Gastrocnemius medialis (tissue), 4 donors: ENCODE results near the gene RMDN2. TPM values are rescaled to one million over a fixed set of nuclear protein-coding genes. Genes with fewer than 3 reads are reported as not detected.

Experiments used
- ATAC-seq, 2 donors: fragments of 150-250 bp; one replicate each; pipeline ENCODE4 v1.9.1; 2016
- DNase-seq, 2 donors: peaks; one replicate each; pipeline ENCODE4 v3.0.0-alpha.2; 2019
- H3K27ac ChIP-seq, 4 donors: fragments of 200-600 bp; sonication (generic); 1 replicate in 1 of 4; 2 replicates in 3 of 4; pipeline ENCODE4 v1.5.1; 2016 to 2018; ENCODE audit warnings: mild to moderate bottlenecking in 2 of 4, moderate library complexity in 1 of 4
- H3K27me3 ChIP-seq, 3 donors: fragments of 200-600 bp; sonication (generic) in 2 of 3; 1 replicate in 1 of 3; 2 replicates in 2 of 3; pipeline versions ENCODE4 v1.5.1 to v1.6.0; 2016 to 2019; ENCODE audit warnings: mild to moderate bottlenecking in 1 of 3, moderate library complexity in 1 of 3
- H3K36me3 ChIP-seq, 2 donors: fragments of 200-600 bp; sonication (generic) in 1 of 2; one replicate each; pipeline ENCODE4 v1.5.1; 2017 to 2018
- H3K4me1 ChIP-seq, 2 donors: fragments of 200-600 bp; sonication (generic) in 1 of 2; one replicate each; pipeline ENCODE4 v1.5.1; 2016 to 2017; ENCODE audit warnings: mild to moderate bottlenecking in 2 of 2
- H3K4me3 ChIP-seq, 4 donors: fragments of 200-600 bp; sonication (generic) in 3 of 4; 1 replicate in 1 of 4; 2 replicates in 3 of 4; pipeline ENCODE4 v1.5.1; 2016 to 2019; ENCODE audit warnings: mild to moderate bottlenecking in 2 of 4
- H3K9me3 ChIP-seq, 3 donors: fragments of 200-600 bp; sonication (generic) in 2 of 3; 1 replicate in 1 of 3; 2 replicates in 2 of 3; pipeline ENCODE4 v1.5.1; 2016 to 2019
- CTCF ChIP-seq, 5 experiments: fragments of 450-650 bp in 3 of 5; fragments of 200-600 bp in 2 of 5; sonication (generic) in 2 of 5; IDR thresholded peaks in 4 of 5; conservative IDR thresholded peaks in 1 of 5; 1 replicate in 4 of 5; 2 replicates in 1 of 5; pipeline ENCODE4 v1.5.1; 2016 to 2019; ENCODE audit warnings: antibody characterized with exemption in 5 of 5, mild to moderate bottlenecking in 3 of 5, moderate library complexity in 3 of 5
- POLR2A ChIP-seq, 2 donors: fragments of 450-650 bp; IDR thresholded peaks; one replicate each; pipeline ENCODE4 v1.6.1; 2017; ENCODE audit warnings: antibody characterized with exemption in 2 of 2, mild to moderate bottlenecking in 2 of 2, moderate library complexity in 2 of 2
- in situ Hi-C, 4 donors: fragments of 200-750 bp; cut with MboI; loops; one replicate each; pipeline versions ENCODE4 v1.15.0 to v1.8.0; 2017; ENCODE audit warnings: low sequenced_read_pairs in 4 of 4
- intact Hi-C: fragments of 100-400 bp; cut with DNase I; formaldehyde crosslinking; loops from one replicate; pipeline ENCODE4 v1.15.1; 2023; ENCODE audit warnings: low total_unique reads
- total RNA-seq, 4 donors: library from RNA; depleted of rRNA; stranded (reverse); fragments of >200 nt; gene quantifications; one replicate each; pipeline versions ENCODE4 v1.1.0 to v1.2.3, GENCODE V29; 2016

RMDN2 gene
- total RNA-seq, 4 donors from 2014 or later = 2.7 to 6.3 (median 3.3) TPM

- in situ Hi-C loops (loop anchor here in 2 of 4 donors (5.0 kb wide), 1 partner anchor 289 kb away; no protein-coding TSS in a partner anchor), intact Hi-C loops (loop anchor here (5.0 to 10.0 kb wide), 2 partner anchors 94 to 131 kb away; partner anchors contain the start of gene CYP1B1)
- Histone ChIP-seq H3K4me3 (no peak overlapping the region), H3K27ac (no peak overlapping the region), H3K36me3 (no peaks in the 10 kb centered on the region), H3K9me3 (no peaks in the 10 kb centered on the region), H3K27me3 (no peaks in the 10 kb centered on the region), H3K4me1 (peaks cover 0 to 7% of the 10 kb centered on the region in 2 donors)
- DNase-seq = no peak
- TF ChIP-seq CTCF (IDR thresholded peaks at IDR 0.05 in 4 of 5, conservative IDR thresholded peaks at IDR 0.05 in 1 of 5) (no peak), POLR2A (IDR thresholded peaks at IDR 0.05) (no peak)
- no peak for ATAC-seq
These were observed 58.6 kb downstream of the RMDN2 start for GRCh38 chr2:37983719-37984118.

- no peaks in the 10 kb centered on the region for H3K9me3 ChIP-seq
- TF ChIP-seq POLR2A (IDR thresholded peaks at IDR 0.05) (no peak), CTCF (IDR thresholded peaks at IDR 0.05 in 4 of 5, conservative IDR thresholded peaks at IDR 0.05 in 1 of 5) (no peak)
- ATAC-seq (no peak), DNase-seq (no peak)
- intact Hi-C loops (loop anchor here (5.0 to 10.0 kb wide), 2 partner anchors 93 to 131 kb away; partner anchors contain the start of gene CYP1B1), in situ Hi-C loops (loop anchor here in 2 of 4 donors (5.0 kb wide), 1 partner anchor 288 kb away; no protein-coding TSS in a partner anchor)
- no peaks in the 10 kb centered on the region for H3K27me3 ChIP-seq
- peaks cover 0 to 7% of the 10 kb centered on the region in 2 donors for H3K4me1 ChIP-seq
- H3K36me3 ChIP-seq = no peaks in the 10 kb centered on the region
- no peak overlapping the region for H3K4me3 ChIP-seq
- H3K27ac ChIP-seq = no peak overlapping the region
These were observed 59.1 kb downstream of the RMDN2 start for GRCh38 chr2:37984176-37984575.

GRCh38 chr2:37984589-37984988 is 59.5 kb downstream of the RMDN2 start:
- intact Hi-C loops = loop anchor here (5.0 to 10.0 kb wide), 2 partner anchors 93 to 130 kb away; partner anchors contain the start of gene CYP1B1
- Histone ChIP-seq H3K27ac (no peak overlapping the region), H3K4me1 (peaks cover 0 to 5% of the 10 kb centered on the region in 2 donors), H3K4me3 (no peak overlapping the region), H3K9me3 (no peaks in the 10 kb centered on the region), H3K36me3 (no peaks in the 10 kb centered on the region), H3K27me3 (no peaks in the 10 kb centered on the region)
- DNase-seq = no peak
- TF ChIP-seq POLR2A (IDR thresholded peaks at IDR 0.05) (no peak), CTCF (IDR thresholded peaks at IDR 0.05 in 4 of 5, conservative IDR thresholded peaks at IDR 0.05 in 1 of 5) (no peak)
- in situ Hi-C loops = loop anchor here in 2 of 4 donors (5.0 kb wide), 1 partner anchor 288 kb away; no protein-coding TSS in a partner anchor
- no peak for ATAC-seq

- no peak overlapping the region for H3K4me3 ChIP-seq
- TF ChIP-seq CTCF (IDR thresholded peaks at IDR 0.05 in 4 of 5, conservative IDR thresholded peaks at IDR 0.05 in 1 of 5) = no peak
- in situ Hi-C loops = loop anchor here in 1 of 4 donors (5.0 kb wide), 1 partner anchor 292 kb away; no protein-coding TSS in a partner anchor
These were observed 60.2 kb downstream of the RMDN2 start for GRCh38 chr2:37985333-37985732.

More at GRCh38 chr2:37985333-37985732, 60.2 kb downstream of the RMDN2 start:
- ATAC-seq (no peak), DNase-seq (no peak)
- Histone ChIP-seq H3K9me3 (no peaks in the 10 kb centered on the region), H3K4me1 (peaks cover 0 to 3% of the 10 kb centered on the region in 2 donors), H3K36me3 (no peaks in the 10 kb centered on the region), H3K27ac (no peak overlapping the region), H3K27me3 (no peaks in the 10 kb centered on the region)
- intact Hi-C loops = loop anchor here (10.0 kb wide), 1 partner anchor 129 kb away; no protein-coding TSS in a partner anchor
